ENCODE results near the gene XPNPEP1. TPM values are rescaled to one million over a fixed set of nuclear protein-coding genes. Genes with fewer than 3 reads are reported as not detected.

XPNPEP1 gene
- total RNA-seq, 1 donor from 2014 or later = 166 TPM

GRCh38 chr10:109866995-109867635 is 56.2 kb downstream of the XPNPEP1 start:
- peak in 1 of 2 donors; percentile 61 for DNase-seq (ENCODE audit: low read depth in 2 of 2)

DNA sequence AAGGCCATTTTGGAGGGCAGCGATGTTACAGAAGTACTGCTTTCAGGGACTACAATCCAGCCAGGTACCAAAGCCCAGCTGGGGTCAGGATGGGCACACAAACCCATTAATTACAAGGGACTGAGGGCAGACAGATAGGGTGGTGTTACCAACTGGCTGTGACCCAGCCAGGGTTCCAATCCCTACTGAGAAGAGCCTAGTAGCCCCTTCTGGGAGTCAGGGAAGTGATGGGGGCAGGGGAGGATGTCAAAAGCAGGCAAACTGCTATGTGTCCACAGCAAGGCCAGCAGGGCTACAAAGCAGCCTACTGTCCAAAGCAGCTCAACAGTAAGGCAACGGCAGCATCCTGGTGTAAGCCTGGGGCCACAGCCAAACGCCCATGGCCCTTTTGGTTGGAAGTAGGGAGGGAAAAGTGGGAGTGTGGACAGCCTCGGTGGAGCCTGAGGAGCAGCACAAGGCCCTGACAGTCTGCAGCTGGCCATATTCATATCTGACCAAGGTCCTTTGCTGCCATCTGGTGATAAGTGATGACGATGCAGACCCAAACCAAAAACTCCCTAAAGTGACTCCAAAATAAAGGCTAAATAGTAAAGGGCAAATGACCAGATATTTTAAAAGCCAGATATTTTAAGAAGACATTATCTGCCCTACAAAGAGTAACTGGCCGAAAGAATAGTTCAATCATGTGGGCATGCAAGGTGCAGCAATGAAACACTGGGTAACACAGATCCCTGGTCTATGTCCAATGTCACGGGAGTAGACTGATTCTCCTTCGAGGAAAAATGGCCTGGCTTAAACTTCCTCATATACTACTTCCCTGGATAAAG is 56.9 kb downstream of the XPNPEP1 start:
- peak in 1 of 2 donors; percentile 17 for DNase-seq (ENCODE audit: low read depth in 2 of 2)

DNA sequence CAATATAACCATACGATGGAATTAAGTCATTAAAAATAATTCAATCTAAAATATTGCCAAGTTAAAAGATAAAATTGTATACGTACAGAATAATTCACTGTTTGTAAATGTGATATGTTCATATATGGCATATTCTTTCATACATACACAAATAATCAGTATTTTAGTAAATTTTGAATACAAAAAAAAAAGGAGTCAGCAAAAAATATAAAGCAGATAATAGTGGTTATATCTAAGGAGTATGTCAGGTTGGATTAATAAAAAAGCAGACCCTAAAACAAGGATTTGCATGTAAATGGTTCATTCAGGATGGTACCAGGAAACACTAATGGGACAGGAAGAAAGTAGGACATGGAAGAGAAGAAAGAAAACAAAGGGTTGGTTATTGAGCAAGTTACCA is 59.5 kb downstream of the XPNPEP1 start:
- DNase-seq (ENCODE audit: low read depth in 2 of 2) = no peak

GRCh38 chr10:109862738-109863137 is 60.6 kb downstream of the XPNPEP1 start:
- no peak for DNase-seq (ENCODE audit: low read depth in 2 of 2)

GRCh38 chr10:109862041-109862440 is 61.3 kb downstream of the XPNPEP1 start:
- no peak for DNase-seq (ENCODE audit: low read depth in 2 of 2)

DNA sequence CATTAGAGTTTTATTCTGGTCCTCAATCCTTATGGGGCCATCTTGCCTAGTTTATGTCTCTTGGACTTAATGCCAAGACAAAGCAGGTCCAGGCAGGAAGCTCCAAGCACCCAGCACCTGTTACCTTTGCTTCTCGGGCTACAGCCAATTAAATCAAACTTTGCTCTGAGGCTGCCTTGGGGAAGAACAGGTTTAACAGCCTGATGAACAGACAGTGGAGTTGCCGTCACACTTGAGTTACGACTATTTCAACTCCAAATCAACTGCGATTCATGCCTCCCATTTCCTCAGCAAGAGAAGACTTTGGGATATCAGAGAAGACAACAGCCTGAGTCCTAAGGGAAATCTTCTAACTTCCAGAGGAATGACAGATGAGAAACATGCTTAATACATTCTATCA is 62.2 kb downstream of the XPNPEP1 start:
- no peak for DNase-seq (ENCODE audit: low read depth in 2 of 2)

DNA sequence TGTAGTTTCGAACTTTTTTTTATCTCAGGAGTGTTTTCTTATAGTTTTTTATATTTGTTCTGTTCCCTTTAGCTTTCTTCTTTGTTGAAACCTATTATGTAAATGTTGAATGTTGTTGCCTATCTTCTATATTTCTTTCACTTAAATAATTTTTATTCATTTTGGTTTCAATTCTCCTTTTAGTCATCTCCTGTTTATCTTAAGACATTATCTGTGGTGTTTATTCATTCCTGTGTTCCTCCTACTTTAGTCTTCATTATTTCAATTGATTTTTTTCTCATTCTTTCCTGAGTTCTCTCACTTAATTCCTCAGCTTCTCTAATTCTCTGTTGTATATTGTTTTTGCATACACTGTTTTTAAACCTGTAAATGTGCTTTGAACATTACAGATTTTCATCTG is 64.1 kb downstream of the XPNPEP1 start:
- DNase-seq (ENCODE audit: low read depth in 2 of 2) = no peak

DNA sequence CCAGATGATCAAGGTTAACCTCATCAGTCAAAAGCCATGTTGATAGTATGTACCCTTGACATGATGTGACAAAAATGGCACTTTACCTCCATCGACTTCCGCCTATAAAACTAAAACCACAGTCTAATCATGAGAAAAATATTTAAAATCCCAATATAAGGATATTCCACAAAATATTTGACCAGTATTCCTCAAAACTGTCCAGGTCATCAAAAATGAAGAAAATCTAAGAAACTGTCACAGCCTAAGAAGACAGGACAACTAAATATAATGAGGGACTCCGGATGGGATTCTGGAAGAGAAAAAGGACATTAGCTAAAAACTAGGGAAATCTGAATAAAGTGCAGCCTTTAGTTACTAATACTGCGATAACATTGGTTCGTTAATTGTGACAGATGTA is 67.6 kb downstream of the XPNPEP1 start:
- DNase-seq (ENCODE audit: low read depth in 2 of 2) = no peak

- DNase-seq (ENCODE audit: low read depth in 2 of 2) = no peak
Measured at GRCh38 chr10:109853921-109854320, 69.4 kb downstream of the XPNPEP1 start.

DNA sequence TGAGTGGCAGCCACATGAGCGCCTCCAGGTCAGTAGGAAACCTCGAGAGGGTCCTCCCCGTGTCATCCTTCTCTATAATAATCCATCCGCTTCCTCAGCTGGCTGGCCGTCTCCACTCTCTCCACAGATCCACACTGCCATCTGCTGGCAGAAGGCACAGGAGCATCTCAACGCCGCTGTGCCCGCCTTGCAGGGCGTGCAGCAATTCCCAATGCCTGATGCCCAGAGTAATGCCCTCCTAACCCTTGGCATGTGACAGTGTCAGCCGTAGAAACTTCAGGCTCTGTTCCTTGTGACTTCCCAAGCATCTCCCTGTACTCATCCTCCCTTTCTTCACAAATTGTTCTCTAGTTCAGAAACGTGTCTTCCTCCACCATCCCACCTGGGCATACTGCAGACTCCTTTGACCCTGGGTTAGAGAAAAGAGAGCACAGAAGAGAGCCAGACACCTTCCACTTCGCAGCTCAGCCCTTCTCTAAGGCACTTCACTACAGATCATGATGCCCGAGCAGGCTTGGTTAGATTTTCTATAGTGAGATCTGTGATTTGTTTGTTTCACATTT is 70.8 kb downstream of the XPNPEP1 start:
- peak; percentile 36 to 71 for DNase-seq (ENCODE audit: low read depth in 2 of 2)

DNA sequence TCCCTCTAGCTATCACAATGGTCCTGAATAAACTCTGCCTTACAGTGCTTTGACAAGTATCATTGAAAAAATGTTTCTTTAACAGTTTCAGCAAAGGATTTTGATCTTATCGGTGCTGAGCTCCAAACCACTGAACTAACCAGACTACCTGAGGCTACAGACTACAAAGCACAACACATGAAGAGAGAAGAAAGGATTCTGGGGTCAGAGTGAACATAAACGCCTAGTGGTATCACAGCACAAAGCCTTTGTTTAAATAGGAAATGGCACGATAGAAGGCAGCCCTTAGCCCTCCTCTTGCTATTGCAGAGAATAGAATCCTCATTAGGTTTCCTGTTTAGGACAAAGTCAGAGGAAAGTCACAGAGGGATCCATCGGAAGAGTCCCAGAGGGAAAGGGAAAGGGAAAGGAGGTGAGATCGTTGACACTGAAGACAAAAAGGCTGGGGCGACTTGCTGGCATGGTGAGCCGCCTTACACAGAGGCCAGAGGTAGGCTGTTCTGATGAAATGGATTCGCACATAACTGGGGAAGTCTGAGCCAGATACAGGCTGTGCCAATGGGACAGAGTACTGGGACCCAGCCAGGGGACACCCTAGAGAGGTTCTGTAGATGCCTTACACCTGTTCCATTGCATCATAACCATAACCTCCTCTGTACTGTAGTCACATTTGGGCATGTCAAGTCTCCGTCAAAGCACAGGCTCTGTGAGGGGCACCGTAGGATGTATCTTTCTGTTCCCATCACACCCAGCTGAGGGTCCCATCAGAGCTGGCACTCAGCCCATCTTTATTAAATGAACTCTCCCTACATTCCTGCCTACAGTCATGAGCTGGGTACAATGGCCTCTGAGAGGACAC is 71.5 kb downstream of the XPNPEP1 start:
- peak in 1 of 2 donors; percentile 3 for DNase-seq (ENCODE audit: low read depth in 2 of 2)

- DNase-seq (ENCODE audit: low read depth in 2 of 2) = no peak
Measured at GRCh38 chr10:109846832-109847231, 76.5 kb downstream of the XPNPEP1 start.

- DNase-seq (ENCODE audit: low read depth in 2 of 2) = no peak
Measured at GRCh38 chr10:109845308-109845707, 78.0 kb downstream of the XPNPEP1 start.

- peak; percentile 9 to 57 for DNase-seq (ENCODE audit: low read depth in 2 of 2)
Measured at GRCh38 chr10:109838592-109839244, 84.6 kb downstream of the XPNPEP1 start.

DNA sequence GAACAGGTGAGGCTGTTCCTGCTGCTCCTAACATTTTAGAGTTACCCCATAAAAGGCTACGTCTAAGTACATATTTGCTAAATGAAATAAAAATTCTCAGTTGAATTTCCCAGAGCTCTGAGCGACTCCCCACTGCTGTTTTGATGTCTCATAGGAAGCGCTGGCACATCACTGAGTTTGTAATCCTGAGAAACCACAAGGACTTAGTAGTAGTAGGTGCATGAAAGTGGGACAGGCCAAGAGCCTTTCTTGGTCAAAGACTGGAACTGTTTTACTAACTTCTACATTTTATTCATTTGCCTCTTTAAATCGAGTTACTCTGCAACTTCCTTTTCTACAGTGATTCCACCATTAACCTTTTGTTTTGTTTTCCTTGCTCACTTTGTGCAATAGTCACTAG is 85.9 kb downstream of the XPNPEP1 start:
- DNase-seq (ENCODE audit: low read depth in 2 of 2) = no peak

DNA sequence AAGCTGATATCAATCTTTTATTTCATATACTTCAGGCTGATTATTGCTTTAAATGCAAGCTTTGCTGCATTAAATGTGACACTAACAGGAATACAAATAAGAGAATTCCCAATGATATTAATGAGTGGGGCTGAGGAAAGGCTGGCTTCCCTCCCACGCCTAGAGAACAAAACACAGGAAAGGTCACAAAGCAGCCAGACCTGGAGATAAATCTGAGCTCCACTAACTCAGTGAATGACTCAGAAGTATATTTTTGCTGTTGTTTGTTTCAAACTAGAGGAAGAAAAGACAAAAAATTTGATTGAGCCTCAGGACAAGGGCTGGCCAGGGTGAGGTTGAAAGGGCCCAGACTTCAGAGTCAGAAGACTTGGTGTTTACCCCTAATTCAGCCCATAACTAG is 88.1 kb downstream of the XPNPEP1 start:
- DNase-seq (ENCODE audit: low read depth in 2 of 2) = peak in 1 of 2 donors; percentile 59

- DNase-seq (ENCODE audit: low read depth in 2 of 2) = no peak
Measured at GRCh38 chr10:109831846-109832245, 91.5 kb downstream of the XPNPEP1 start.

GRCh38 chr10:109824206-109824605 is 99.1 kb downstream of the XPNPEP1 start:
- DNase-seq (ENCODE audit: low read depth in 2 of 2) = no peak

- no peak for DNase-seq (ENCODE audit: low read depth in 2 of 2)
Measured at GRCh38 chr10:109823196-109823595, 100.1 kb downstream of the XPNPEP1 start.

DNA sequence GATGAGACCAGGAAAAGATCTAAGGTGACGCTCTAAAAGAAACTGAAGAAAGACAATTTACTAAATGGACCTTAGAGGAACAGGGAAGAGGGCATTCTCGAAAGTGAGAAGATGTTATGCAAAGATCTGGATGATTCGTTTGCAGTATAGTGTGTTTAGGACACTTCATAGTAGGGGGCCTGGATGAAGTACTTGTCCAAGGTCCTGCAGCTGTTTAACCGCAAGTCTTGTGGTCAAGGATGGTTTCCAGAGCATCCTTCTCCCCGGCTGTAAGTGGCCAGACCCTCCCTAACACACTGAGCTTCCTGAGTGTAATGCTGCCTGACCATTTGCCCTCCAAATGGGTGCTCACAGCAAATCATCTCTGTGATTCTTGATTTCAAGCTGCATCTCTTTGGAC is 101.6 kb downstream of the XPNPEP1 start:
- DNase-seq (ENCODE audit: low read depth in 2 of 2) = no peak

Measured in dermis microvascular lymphatic vessel endothelial cell (primary cell).